HepG2 (cell line): ENCODE data around the gene RBM11. TPM values are rescaled to one million over a fixed set of nuclear protein-coding genes. Genes with fewer than 3 reads are reported as not detected.

Experiments
- ATAC-seq: fragments of 200-7000 bp; cut with Tn5 transposase; 3 replicates; pipeline ENCODE4 v1.9.1; 2020; ENCODE audit warnings: mild to moderate bottlenecking, moderate library complexity
- BruUV-seq: library from RNA; stranded (reverse); fragments of 400-500 nt; replicated peaks from 2 replicates; lab custom pipeline; 2021; lab: Mats Ljungman, UMichigan
- CTCF ChIA-PET: fragments of 300-600 bp; formaldehyde crosslinking; extraction: SDS; loops from one replicate; lab custom pipeline; 2021; ENCODE audit warnings: low total read pairs, inconsistent platforms, low intra/inter-chr PET ratio; lab: Yijun Ruan, JAX
- POLR2A ChIA-PET: fragments of 350-600 bp; sonication (Branson Sonifier 250); formaldehyde crosslinking; loops from one replicate; lab custom pipeline; 2020; ENCODE audit warnings: antibody characterized with exemption, inconsistent platforms; lab: Yijun Ruan, JAX
- DNase-seq: peaks from one replicate; pipeline ENCODE4 v3.0.0-alpha.2; 2015; ENCODE audit warnings: low spot score
- FAIRE-seq: peaks from 3 replicates; lab custom pipeline; 2011; peaks lifted over from hg19 to GRCh38; lab: Jason Lieb, UNC
- H2AFZ ChIP-seq: one replicate; pipeline ENCODE4 v1.6.1; 2011; ENCODE audit warnings: low read length, inconsistent platforms
- H3K27ac ChIP-seq: fragments of 300-600 bp; 3 replicates; pipeline ENCODE4 v1.8.0; 2011; ENCODE audit warnings: mixed run types, mild to moderate bottlenecking, mixed read lengths, low read length, inconsistent platforms; ENCODE audit not compliant: insufficient read depth; ENCODE audit errors: extremely low read length
- H3K27me3 ChIP-seq, 2 experiments: fragments of 200-600 bp in 1 of 2; 2 replicates in 1 of 2; 3 replicates in 1 of 2; pipeline versions ENCODE4 v1.6.0 to v1.8.0; 2011; ENCODE audit warnings: low read length in 2 of 2, mild to moderate bottlenecking in 2 of 2, moderate library complexity in 2 of 2, inconsistent platforms in 1 of 2; ENCODE audit not compliant: insufficient read depth in 2 of 2, control insufficient read depth in 1 of 2
- H3K36me3 ChIP-seq, 2 experiments: fragments of 200-600 bp in 1 of 2; replicated peaks in 1 of 2; 2 replicates in 1 of 2; 3 replicates in 1 of 2; pipeline versions ENCODE4 v1.5.1 to v1.8.0; 2011; ENCODE audit warnings: low read length in 2 of 2, inconsistent platforms in 1 of 2; ENCODE audit not compliant: insufficient read depth in 2 of 2, control insufficient read depth in 1 of 2
- H3K4me1 ChIP-seq: 2 replicates; pipeline ENCODE4 v1.5.1; 2012; ENCODE audit warnings: low read length, inconsistent platforms; ENCODE audit not compliant: insufficient read depth
- H3K4me2 ChIP-seq: 2 replicates; pipeline ENCODE4 v1.6.0; 2011; ENCODE audit warnings: low read depth, low read length, inconsistent platforms
- H3K4me3 ChIP-seq, 3 experiments: fragments of 200-600 bp in 1 of 3; sonication (generic), shearing (Covaris generic) in 1 of 3; replicated peaks in 1 of 3; 2 replicates each; pipeline ENCODE4 v1.5.1; 2011 to 2016; ENCODE audit warnings: low read length in 3 of 3, inconsistent platforms in 2 of 3, low read depth in 2 of 3, mild to moderate bottlenecking in 2 of 3, control low read depth in 1 of 3, mixed read lengths in 1 of 3; ENCODE audit not compliant: insufficient read depth in 1 of 3
- H3K79me2 ChIP-seq: one replicate; pipeline ENCODE4 v1.6.1; 2011; ENCODE audit warnings: low read length, inconsistent platforms; ENCODE audit not compliant: insufficient read depth
- H3K9ac ChIP-seq: 2 replicates; pipeline ENCODE4 v1.6.0; 2011; ENCODE audit warnings: mild to moderate bottlenecking, low read depth, low read length, inconsistent platforms; ENCODE audit not compliant: insufficient read depth
- H3K9me3 ChIP-seq: 2 replicates; pipeline ENCODE4 v1.5.1; 2012; ENCODE audit warnings: mild to moderate bottlenecking, low read length
- H4K20me1 ChIP-seq: 2 replicates; pipeline ENCODE4 v1.6.0; 2011; ENCODE audit warnings: inconsistent platforms, mild to moderate bottlenecking, low read length, moderate library complexity; ENCODE audit not compliant: insufficient read depth
- CHD4 ChIP-seq: fragments of 200-600 bp; sonication (generic); IDR thresholded peaks from 2 replicates; pipeline ENCODE4 v1.7.0; 2017; ENCODE audit warnings: mild to moderate bottlenecking, low read length, borderline replicate concordance
- EHMT2 ChIP-seq: fragments of 200-600 bp; sonication (generic); IDR thresholded peaks from 2 replicates; pipeline ENCODE4 v1.7.0; 2017; ENCODE audit warnings: antibody characterized with exemption, low read depth, low read length, borderline replicate concordance
- FOXA1 ChIP-seq, 2 experiments: fragments of 450-650 bp in 1 of 2; sonication (generic) in 1 of 2; formaldehyde crosslinking in 1 of 2; IDR thresholded peaks; 2 replicates each; pipeline versions ENCODE4 v1.4.0 to v1.6.1; 2016 to 2020; ENCODE audit warnings: missing genetic modification reagents in 1 of 2
- HBP1 ChIP-seq: IDR thresholded peaks from 2 replicates; pipeline ENCODE4 v1.6.1; 2016; ENCODE audit warnings: low read depth, control low read depth
- IKZF1 ChIP-seq: fragments of 450-650 bp; IDR thresholded peaks from 2 replicates; pipeline ENCODE4 v1.7.1; 2016
- KDM5B ChIP-seq: sonication (generic); formaldehyde crosslinking; IDR thresholded peaks from 2 replicates; pipeline ENCODE4 v1.4.0; 2020; ENCODE audit warnings: missing genetic modification reagents, mild to moderate bottlenecking, borderline replicate concordance
- MLX ChIP-seq: IDR thresholded peaks from 2 replicates; pipeline ENCODE4 v1.6.1; 2016
- NFKBIZ ChIP-seq: IDR thresholded peaks from 2 replicates; pipeline ENCODE4 v1.6.1; 2018; ENCODE audit warnings: missing genetic modification reagents, missing compliant biosample characterization
- PBX3 ChIP-seq: sonication (generic); formaldehyde crosslinking; IDR thresholded peaks from 2 replicates; pipeline ENCODE4 v1.8.1; 2023; ENCODE audit warnings: missing genetic modification reagents, inconsistent platforms, borderline replicate concordance
- PHB2 ChIP-seq: fragments of 450-650 bp; IDR thresholded peaks from 2 replicates; pipeline ENCODE4 v1.6.1; 2018; ENCODE audit not compliant: partially characterized antibody
- TSC22D2 ChIP-seq: sonication (generic); formaldehyde crosslinking; IDR thresholded peaks from 2 replicates; pipeline ENCODE4 v1.5.1; 2020; ENCODE audit warnings: missing genetic modification reagents, mild to moderate bottlenecking, borderline replicate concordance
- YEATS2 ChIP-seq: sonication (generic); formaldehyde crosslinking; IDR thresholded peaks from 2 replicates; pipeline ENCODE4 v1.4.0; 2020; ENCODE audit warnings: missing genetic modification reagents, borderline replicate concordance
- ZNF446 ChIP-seq: sonication (generic); formaldehyde crosslinking; IDR thresholded peaks from 2 replicates; pipeline ENCODE4 v1.5.0; 2020; ENCODE audit warnings: mild to moderate bottlenecking, missing genetic modification reagents
- ZNF549 ChIP-seq: sonication (generic); formaldehyde crosslinking; IDR thresholded peaks from 2 replicates; pipeline ENCODE4 v1.5.0; 2020; ENCODE audit warnings: missing genetic modification reagents
- ZNF7 ChIP-seq: IDR thresholded peaks from 2 replicates; pipeline ENCODE4 v1.6.1; 2016; ENCODE audit warnings: missing biosample characterization, missing genetic modification reagents
- ZSCAN21 ChIP-seq: sonication (generic); formaldehyde crosslinking; IDR thresholded peaks from 2 replicates; pipeline ENCODE4 v1.8.0; 2022; ENCODE audit warnings: mild to moderate bottlenecking, missing genetic modification reagents, moderate library complexity, borderline replicate concordance
- ZSCAN9 ChIP-seq: IDR thresholded peaks from 2 replicates; pipeline ENCODE4 v1.6.1; 2016; ENCODE audit warnings: borderline replicate concordance
- WGBS: methylation state at CpG from one replicate; pipeline ENCODE4 v1.1.6; 2017; ENCODE audit warnings: low lambda C conversion rate; 5-methylcytosine and 5-hydroxymethylcytosine counted together
- in situ Hi-C: cut with HindIII; loops from 2 replicates; pipeline ENCODE4 v1.10.0; 2017; ENCODE audit warnings: low pct_unique_long_range_greater_than_20kb; ENCODE audit not compliant: extremely low pct_ligation_motif_present
- intact Hi-C: fragments of 100-400 bp; cut with micrococcal nuclease; formaldehyde crosslinking; loops from one replicate; pipeline ENCODE4 v1.10.0; 2022; ENCODE audit not compliant: unreplicated experiment
- polyA plus RNA-seq, 8 experiments: library from polyadenylated mRNA; depleted of rRNA in 3 of 8; stranded (reverse) in 7 of 8; unstranded in 1 of 8; fragments of >200 nt; fragmentation: Illumina TruSeq in 4 of 8; extraction: Trizol in 4 of 8; gene quantifications; 2 replicates each; pipeline versions ENCODE4 v1.2.1 to v1.2.3, GENCODE V29; 2011 to 2016; ENCODE audit warnings: low read depth in 4 of 8, missing spikeins in 1 of 8, mixed read lengths in 1 of 8; ENCODE audit not compliant: insufficient read depth in 1 of 8
- total RNA-seq, 5 experiments: library from RNA; depleted of rRNA; stranded (reverse); fragments of >200 nt; fragmentation: Illumina TruSeq; extraction: Trizol; gene quantifications; 2 replicates each; pipeline ENCODE4 v1.2.3, GENCODE V29; 2016; ENCODE audit warnings: low read depth in 1 of 5
- TF ChIP-seq, protein P1 (sequence below): sonication (generic); formaldehyde crosslinking; IDR thresholded peaks from 2 replicates; pipeline ENCODE4 v1.5.0; 2020; ENCODE audit warnings: mild to moderate bottlenecking, missing genetic modification reagents

The RBM11 gene
- total and polyA plus RNA-seq, 2 of the 13 experiments (the other 11 are each of a cell fraction or from before 2014, with no cell fraction given), result 0.24 to 0.26 TPM

DNA sequence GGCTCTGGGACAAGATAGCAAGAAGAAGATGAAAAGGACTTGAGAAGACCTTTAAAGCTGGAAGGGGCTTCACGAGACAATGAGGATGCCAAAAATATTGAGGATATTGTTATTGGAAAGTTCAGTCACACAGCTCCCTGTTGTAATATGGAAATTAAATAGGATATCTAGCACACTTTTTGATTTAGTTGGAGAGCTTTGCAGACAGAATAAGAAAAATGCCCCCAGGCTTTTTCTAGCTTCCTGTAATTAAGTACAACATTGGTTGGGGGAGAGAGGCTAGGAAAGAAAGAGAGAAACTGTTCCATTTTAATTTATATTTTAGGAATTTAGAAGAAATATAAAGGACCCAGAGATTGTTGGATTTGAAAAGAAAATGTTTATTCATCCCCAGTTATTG is 27.5 kb downstream of the RBM11 start:
- H3K27ac ChIP-seq, result no peak overlapping the region
- H2AFZ ChIP-seq, result no peak overlapping the region
- no peak overlapping the region for H3K9ac ChIP-seq
- no peak for FAIRE-seq
- TF ChIP-seq KDM5B (CRISPR knock-in tag) (no peak), ZSCAN21 (CRISPR knock-in tag) (no peak), MLX (CRISPR knock-in tag) (no peak), NFKBIZ (CRISPR knock-in tag) (no peak), HBP1 (CRISPR knock-in tag) (no peak), PBX3 (no peak), ZSCAN9 (CRISPR knock-in tag) (no peak), TSC22D2 (CRISPR knock-in tag) (no peak), IKZF1 (no peak), PHB2 (no peak), EHMT2 (no peak), ZNF549 (CRISPR knock-in tag) (no peak), FOXA1 (IDR thresholded peaks at IDR 0.05) (no peak), FOXA1 (CRISPR knock-in tag; IDR thresholded peaks at IDR 0.05) (no peak), ZNF446 (CRISPR knock-in tag) (no peak), YEATS2 (CRISPR knock-in tag) (no peak), ZNF7 (CRISPR knock-in tag) (no peak), CHD4 (no peak)
- TF ChIP-seq, protein P1, sequence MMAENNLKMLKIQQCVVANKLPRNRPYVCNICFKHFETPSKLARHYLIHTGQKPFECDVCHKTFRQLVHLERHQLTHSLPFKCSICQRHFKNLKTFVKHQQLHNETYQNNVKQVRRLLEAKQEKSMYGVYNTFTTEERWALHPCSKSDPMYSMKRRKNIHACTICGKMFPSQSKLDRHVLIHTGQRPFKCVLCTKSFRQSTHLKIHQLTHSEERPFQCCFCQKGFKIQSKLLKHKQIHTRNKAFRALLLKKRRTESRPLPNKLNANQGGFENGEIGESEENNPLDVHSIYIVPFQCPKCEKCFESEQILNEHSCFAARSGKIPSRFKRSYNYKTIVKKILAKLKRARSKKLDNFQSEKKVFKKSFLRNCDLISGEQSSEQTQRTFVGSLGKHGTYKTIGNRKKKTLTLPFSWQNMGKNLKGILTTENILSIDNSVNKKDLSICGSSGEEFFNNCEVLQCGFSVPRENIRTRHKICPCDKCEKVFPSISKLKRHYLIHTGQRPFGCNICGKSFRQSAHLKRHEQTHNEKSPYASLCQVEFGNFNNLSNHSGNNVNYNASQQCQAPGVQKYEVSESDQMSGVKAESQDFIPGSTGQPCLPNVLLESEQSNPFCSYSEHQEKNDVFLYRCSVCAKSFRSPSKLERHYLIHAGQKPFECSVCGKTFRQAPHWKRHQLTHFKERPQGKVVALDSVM, result no peak
- H3K79me2 ChIP-seq, result no peaks in the 10 kb centered on the region
- no peak overlapping the region for H3K4me3 ChIP-seq
- BruUV-seq, result no TSS peak
- WGBS, result 51% methylated on average over 1 of the region's 1 CpG
- in situ Hi-C loops, result no loop called here
- no peaks in the 10 kb centered on the region for H3K4me1 ChIP-seq
- H3K9me3 ChIP-seq, result no peaks in the 10 kb centered on the region
- no peaks in the 10 kb centered on the region for H3K27me3 ChIP-seq
- no peak for DNase-seq
- H4K20me1 ChIP-seq, result no peaks in the 10 kb centered on the region
- no peak for ATAC-seq
- CTCF ChIA-PET, result no interaction called here
- no peak overlapping the region for H3K4me2 ChIP-seq
- H3K36me3 ChIP-seq, result no peaks in the 10 kb centered on the region
- POLR2A ChIA-PET, result no interaction called here
- intact Hi-C loops, result no loop called here
